H9 (cell line): ENCODE data around the gene RB1. TPM values are rescaled to one million over a fixed set of nuclear protein-coding genes. Genes with fewer than 3 reads are reported as not detected.

Experiments
- DNase-seq: peaks from one replicate; pipeline ENCODE4 v3.0.0-alpha.2; 2017
- H2AFZ ChIP-seq: one replicate; pipeline ENCODE4 v1.6.1; 2013; ENCODE audit warnings: mild to moderate bottlenecking, low read length, control low read depth, moderate library complexity
- H2AK5ac ChIP-seq: 2 replicates; pipeline ENCODE4 v1.6.1; 2013; ENCODE audit warnings: low read length, control low read depth, mixed read lengths; ENCODE audit not compliant: insufficient read length
- H2BK120ac ChIP-seq: one replicate; pipeline ENCODE4 v1.6.1; 2013; ENCODE audit warnings: low read depth, mild to moderate bottlenecking, low read length, control low read depth, inconsistent platforms; ENCODE audit not compliant: poor library complexity, severe bottlenecking
- H2BK12ac ChIP-seq: 2 replicates; pipeline ENCODE4 v1.6.1; 2013; ENCODE audit warnings: low read length, control low read depth, mixed read lengths, low read depth; ENCODE audit not compliant: insufficient read length
- H2BK15ac ChIP-seq: 2 replicates; pipeline ENCODE4 v1.6.1; 2013; ENCODE audit warnings: low read depth, low read length, control low read depth
- H2BK20ac ChIP-seq: one replicate; pipeline ENCODE4 v1.6.1; 2013; ENCODE audit warnings: low read depth, mild to moderate bottlenecking, low read length, control low read depth, inconsistent platforms; ENCODE audit not compliant: poor library complexity, severe bottlenecking
- H2BK5ac ChIP-seq: 2 replicates; pipeline ENCODE4 v1.6.1; 2013; ENCODE audit warnings: low read length, control low read depth, mixed read lengths; ENCODE audit not compliant: insufficient read length
- H3K14ac ChIP-seq: 2 replicates; pipeline ENCODE4 v1.6.1; 2013; ENCODE audit warnings: low read length, control low read depth; ENCODE audit not compliant: insufficient read depth
- H3K18ac ChIP-seq: 2 replicates; pipeline ENCODE4 v1.6.1; 2013; ENCODE audit warnings: low read depth, mild to moderate bottlenecking, mixed read lengths, low read length, control low read depth; ENCODE audit not compliant: insufficient read length
- H3K23ac ChIP-seq: 2 replicates; pipeline ENCODE4 v1.6.1; 2013; ENCODE audit warnings: low read length, control low read depth, mixed read lengths, low read depth; ENCODE audit not compliant: insufficient read length
- H3K23me2 ChIP-seq: 2 replicates; pipeline ENCODE4 v1.6.1; 2013; ENCODE audit warnings: low read depth, mild to moderate bottlenecking, mixed read lengths, low read length, control low read depth; ENCODE audit not compliant: insufficient read length, poor library complexity, severe bottlenecking
- H3K27ac ChIP-seq: 2 replicates; pipeline ENCODE4 v1.5.1; 2013; ENCODE audit warnings: low read length, control low read depth, mixed read lengths, low read depth; ENCODE audit not compliant: insufficient read length
- H3K27me3 ChIP-seq: 2 replicates; pipeline ENCODE4 v1.6.1; 2013; ENCODE audit warnings: low read length, control low read depth, inconsistent platforms; ENCODE audit not compliant: insufficient read depth
- H3K4ac ChIP-seq: 2 replicates; pipeline ENCODE4 v1.6.1; 2013; ENCODE audit warnings: low read depth, mild to moderate bottlenecking, control low read depth, inconsistent platforms, low read length, moderate library complexity
- H3K4me1 ChIP-seq: 2 replicates; pipeline ENCODE4 v1.6.1; 2013; ENCODE audit warnings: low read length, control low read depth, inconsistent platforms; ENCODE audit not compliant: insufficient read depth
- H3K4me2 ChIP-seq: 2 replicates; pipeline ENCODE4 v1.6.1; 2013; ENCODE audit warnings: low read length, control low read depth, mixed read lengths; ENCODE audit not compliant: insufficient read length, insufficient read depth
- H3K56ac ChIP-seq: 2 replicates; pipeline ENCODE4 v1.6.1; 2013; ENCODE audit warnings: low read depth, mild to moderate bottlenecking, mixed read lengths, low read length, control low read depth; ENCODE audit not compliant: insufficient read length
- H3K79me1 ChIP-seq: 2 replicates; pipeline ENCODE4 v1.6.1; 2013; ENCODE audit warnings: low read depth, mild to moderate bottlenecking, moderate library complexity, low read length, control low read depth, inconsistent platforms; ENCODE audit not compliant: insufficient read depth, poor library complexity, severe bottlenecking
- H3K79me2 ChIP-seq: 2 replicates; pipeline ENCODE4 v1.6.1; 2013; ENCODE audit warnings: low read length, control low read depth, inconsistent platforms; ENCODE audit not compliant: insufficient read depth
- H3K9ac ChIP-seq: 2 replicates; pipeline ENCODE4 v1.6.1; 2013; ENCODE audit warnings: low read length, control low read depth, mixed read lengths; ENCODE audit not compliant: insufficient read length; ENCODE audit errors: extremely low read depth
- H3K9me3 ChIP-seq: one replicate; pipeline ENCODE4 v1.6.1; 2013; ENCODE audit warnings: low read depth, low read length, inconsistent platforms; ENCODE audit not compliant: control insufficient read depth
- H3T11ph ChIP-seq: one replicate; pipeline ENCODE4 v1.6.1; 2013; ENCODE audit warnings: mild to moderate bottlenecking, low read length, control low read depth, inconsistent platforms
- H4K20me1 ChIP-seq: one replicate; pipeline ENCODE4 v1.6.1; 2013; ENCODE audit not compliant: control insufficient read depth, insufficient read length, insufficient read depth
- H4K5ac ChIP-seq: 2 replicates; pipeline ENCODE4 v1.6.1; 2013; ENCODE audit warnings: low read depth, mild to moderate bottlenecking, mixed read lengths, low read length, control low read depth; ENCODE audit not compliant: insufficient read length
- H4K8ac ChIP-seq: replicated peaks from 2 replicates; pipeline ENCODE4 v1.6.1; 2013; ENCODE audit warnings: low read length, control low read depth, mixed read lengths, low read depth; ENCODE audit not compliant: insufficient read length
- H4K91ac ChIP-seq: 2 replicates; pipeline ENCODE4 v1.6.1; 2013; ENCODE audit warnings: low read depth, mild to moderate bottlenecking, moderate library complexity, mixed read lengths, low read length, control low read depth; ENCODE audit not compliant: insufficient read length
- H3K27ac Mint-ChIP-seq, 3 experiments: 2 replicates in 2 of 3; 3 replicates in 1 of 3; pipeline ENCODE4 v1.8.0; 2020 to 2021; ENCODE audit warnings: mixed read lengths in 3 of 3, mild to moderate bottlenecking in 1 of 3, moderate library complexity in 1 of 3
- H3K27me3 Mint-ChIP-seq: 2 replicates; pipeline ENCODE4 v1.8.0; 2021; ENCODE audit warnings: low read depth, mild to moderate bottlenecking, moderate library complexity, mixed read lengths
- H3K36me3 Mint-ChIP-seq, 3 experiments: 2 replicates in 2 of 3; 3 replicates in 1 of 3; pipeline ENCODE4 v1.8.0; 2020 to 2021; ENCODE audit warnings: low read depth in 3 of 3, mixed read lengths in 3 of 3; ENCODE audit not compliant: insufficient read depth in 1 of 3
- H3K4me1 Mint-ChIP-seq, 2 experiments: 2 replicates each; pipeline ENCODE4 v1.8.0; 2020; ENCODE audit warnings: mixed read lengths in 2 of 2
- H3K4me3 Mint-ChIP-seq, 2 experiments: 2 replicates in 1 of 2; 3 replicates in 1 of 2; pipeline ENCODE4 v1.8.0; 2020 to 2021; ENCODE audit warnings: mild to moderate bottlenecking in 2 of 2, mixed read lengths in 2 of 2, moderate library complexity in 1 of 2
- H3K9me3 Mint-ChIP-seq, 2 experiments: 2 replicates in 1 of 2; 3 replicates in 1 of 2; pipeline ENCODE4 v1.8.0; 2020; ENCODE audit warnings: mild to moderate bottlenecking in 2 of 2, mixed read lengths in 2 of 2, moderate library complexity in 1 of 2
- CTCF ChIP-seq: fragments of 200-600 bp; sonication (generic); conservative IDR thresholded peaks from 3 replicates; pipeline ENCODE4 v1.8.0; 2021; ENCODE audit warnings: antibody characterized with exemption, mild to moderate bottlenecking
- WGBS: extraction: QIAGEN DNeasy Blood & Tissue Kit; methylation state at CpG from one replicate; pipeline ENCODE4 v1.1.7; 2013; ENCODE audit warnings: missing lambda C conversion rate, low lambda C conversion rate, mixed read lengths; ENCODE audit not compliant: insufficient read length; ENCODE audit errors: extremely low coverage; 5-methylcytosine and 5-hydroxymethylcytosine counted together
- total RNA-seq: library from RNA; stranded (reverse); gene quantifications from 2 replicates; pipeline ENCODE4 v1.2.1, GENCODE V29; 2021

RB1 gene
- total RNA-seq, 1 experiment from 2014 or later, result 20.5 TPM

- no peak overlapping the region for H4K8ac ChIP-seq
- no peak overlapping the region for H3K4ac ChIP-seq
- no peak overlapping the region for H3K18ac ChIP-seq
- Mint-ChIP-seq H3K27ac (peak overlapping the region in 1 of 3 experiments; percentile 72; a peak in 2 of 7 replicates), H3K4me1 (peaks cover 10 to 14% of the 10 kb centered on the region in 2 experiments), H3K36me3 (peaks cover 0 to 14% (median 0%) of the 10 kb centered on the region in 3 experiments; a peak in 2 of 7 replicates), H3K9me3 (no peaks in the 10 kb centered on the region), H3K27me3 (no peaks in the 10 kb centered on the region), H3K4me3 (no peak overlapping the region)
- no peak overlapping the region for H3K4me2 ChIP-seq
- no peaks in the 10 kb centered on the region for H3K79me2 ChIP-seq
- no peak overlapping the region for H3T11ph ChIP-seq
- no peak overlapping the region for H2BK15ac ChIP-seq
- no peak for TF ChIP-seq CTCF
- no peak overlapping the region for H2AFZ ChIP-seq
- no peaks in the 10 kb centered on the region for H3K9me3 ChIP-seq
- H3K14ac ChIP-seq, result no peak overlapping the region
- H2BK5ac ChIP-seq, result no peak overlapping the region
- no peak overlapping the region for H2AK5ac ChIP-seq
- H3K23ac ChIP-seq, result no peak overlapping the region
- no peaks in the 10 kb centered on the region for H4K20me1 ChIP-seq
- H2BK20ac ChIP-seq, result no peak overlapping the region
- peaks cover 3% of the 10 kb centered on the region for H3K4me1 ChIP-seq
- no peak overlapping the region for H2BK120ac ChIP-seq
- H3K79me1 ChIP-seq, result no peaks in the 10 kb centered on the region
- H3K27ac ChIP-seq, result no peak overlapping the region
- no CpG with 5 or more reads among the region's 7 CpGs for WGBS
- H2BK12ac ChIP-seq, result no peak overlapping the region
- no peaks in the 10 kb centered on the region for H3K27me3 ChIP-seq
- no peaks in the 10 kb centered on the region for H3K23me2 ChIP-seq
- no peak overlapping the region for H3K9ac ChIP-seq
- H4K91ac ChIP-seq, result no peak overlapping the region
- no peak for DNase-seq
- no peak overlapping the region for H4K5ac ChIP-seq
- no peak overlapping the region for H3K56ac ChIP-seq
Observed at GRCh38 chr13:48496271-48497161, 193.0 kb downstream of the RB1 start.
